ENCODE results near the gene NCOR1. TPM values are rescaled to one million over a fixed set of nuclear protein-coding genes. Genes with fewer than 3 reads are reported as not detected.
"Not testable (repeated sequence)": the region's sequence is repeated elsewhere in the genome, so short reads cannot be mapped to it uniquely, and the experiment has no call there.

NCOR1 gene
- polyA plus RNA-seq, 3 donors = 23.2 to 47.0 (median 37.9) TPM

GRCh38 chr17:16197276-16197675, 18.1 kb downstream of the NCOR1 start:
- Mint-ChIP-seq H3K4me3 (no peak overlapping the region), H3K4me1 (peaks cover 22% of the 10 kb centered on the region), H3K36me3 (peaks cover 33 to 43% of the 10 kb centered on the region in 2 donors), H3K27me3 (ENCODE audit: low read depth in 3 of 3) (peaks cover 0 to 2% (median 0%) of the 10 kb centered on the region in 3 donors), H3K9me3 (peaks cover 0 to 2% (median 0%) of the 10 kb centered on the region in 7 donors), H3K27ac (peak overlapping the region in 1 of 7 donors; percentile 67)
- H3K4me2 ChIP-seq (replicated peaks; ENCODE audit: extremely low read depth, low read length, poor library complexity, severe bottlenecking) = no peak overlapping the region
- H2AFZ ChIP-seq (ENCODE audit: insufficient read depth, low read depth, low read length, poor library complexity, severe bottlenecking) = no peak overlapping the region
- no peak overlapping the region for H3K4me3 ChIP-seq (replicated peaks in 1 of 3; ENCODE audit: low read depth in 2 of 3, low read length in 3 of 3)
- no peaks in the 10 kb centered on the region for H3K27me3 ChIP-seq (ENCODE audit: control insufficient read depth in 2 of 2, insufficient read depth in 2 of 2, low read length in 2 of 2)
- intact Hi-C loops (cut with micrococcal nuclease) = no loop called here
- peaks cover 73% of the 10 kb centered on the region for H4K20me1 ChIP-seq (ENCODE audit: insufficient read depth, low read length)
- no peak overlapping the region for H3K27ac ChIP-seq (ENCODE audit: low read depth in 1 of 2, low read length in 2 of 2)
- H3K79me2 ChIP-seq (ENCODE audit: insufficient read depth, low read length) = peaks cover 69% of the 10 kb centered on the region
- H3K9me3 ChIP-seq (replicated peaks in 1 of 2; ENCODE audit: control insufficient read depth in 1 of 2, insufficient read depth in 1 of 2, low read length in 2 of 2) = no peaks in the 10 kb centered on the region
- H3K9ac ChIP-seq (ENCODE audit: insufficient read depth, low read length, poor library complexity, severe bottlenecking) = no peak overlapping the region
- TF ChIP-seq CTCF (IDR thresholded peaks at IDR 0.05) = no peak
- H3K36me3 ChIP-seq (replicated peaks in 1 of 2; ENCODE audit: control insufficient read depth in 1 of 2, insufficient read depth in 2 of 2, low read length in 2 of 2) = peaks cover 25 to 30% of the 10 kb centered on the region in 2 donors
- WGBS (ENCODE audit: insufficient coverage) = no CpG with 5 or more reads among the region's 1 CpG
- peaks cover 14 to 21% of the 10 kb centered on the region in 2 donors for H3K4me1 ChIP-seq (ENCODE audit: control insufficient read depth in 1 of 2, insufficient read depth in 2 of 2, low read length in 2 of 2)
- DNase-seq = no peak

DNA sequence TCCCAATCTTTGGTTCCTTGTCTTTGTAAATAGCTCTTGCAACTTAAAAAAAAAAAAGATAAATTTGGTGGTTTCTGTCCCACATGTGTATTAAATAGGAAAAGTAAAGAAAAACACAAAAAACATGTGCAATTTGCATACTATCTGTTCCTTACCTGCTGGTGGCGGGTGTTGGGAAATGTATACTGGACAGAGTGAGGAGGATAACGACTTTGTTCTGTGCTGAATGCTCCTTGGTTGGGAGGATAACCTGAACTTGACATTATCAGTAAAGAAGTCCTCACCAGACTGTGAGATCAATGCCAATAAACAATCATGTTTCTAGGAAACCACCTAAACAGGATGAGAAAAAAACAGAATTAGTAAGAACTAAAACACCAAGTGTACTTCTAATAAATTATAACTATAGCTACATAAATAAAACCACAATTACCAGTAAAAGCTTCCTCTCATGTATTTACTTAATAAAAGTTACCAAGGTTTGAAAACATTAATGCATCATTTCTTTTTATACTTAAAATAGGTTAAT, 21.0 kb downstream of the NCOR1 start:
- H3K9me3 ChIP-seq (replicated peaks in 1 of 2; ENCODE audit: control insufficient read depth in 1 of 2, insufficient read depth in 1 of 2, low read length in 2 of 2); intact Hi-C loops (cut with micrococcal nuclease): not testable (repeated sequence)

More for the DNA sequence above, 21.0 kb downstream of the NCOR1 start:
- H3K4me1 ChIP-seq (ENCODE audit: control insufficient read depth in 1 of 2, insufficient read depth in 2 of 2, low read length in 2 of 2); H3K4me1 Mint-ChIP-seq; H3K4me3 ChIP-seq (replicated peaks in 1 of 3; ENCODE audit: low read depth in 2 of 3, low read length in 3 of 3); H2AFZ ChIP-seq (ENCODE audit: insufficient read depth, low read depth, low read length, poor library complexity, severe bottlenecking); H3K27me3 ChIP-seq (ENCODE audit: control insufficient read depth in 2 of 2, insufficient read depth in 2 of 2, low read length in 2 of 2); H3K4me2 ChIP-seq (replicated peaks; ENCODE audit: extremely low read depth, low read length, poor library complexity, severe bottlenecking); H3K27me3 Mint-ChIP-seq (ENCODE audit: low read depth in 3 of 3); H3K27ac ChIP-seq (ENCODE audit: low read depth in 1 of 2, low read length in 2 of 2); H3K9ac ChIP-seq (ENCODE audit: insufficient read depth, low read length, poor library complexity, severe bottlenecking); DNase-seq; H3K9me3 Mint-ChIP-seq; H3K4me3 Mint-ChIP-seq: not testable (repeated sequence)
- Histone ChIP-seq H3K36me3 (replicated peaks in 1 of 2; ENCODE audit: control insufficient read depth in 1 of 2, insufficient read depth in 2 of 2, low read length in 2 of 2) (peaks cover 50 to 59% of the 10 kb centered on the region in 2 donors), H4K20me1 (ENCODE audit: insufficient read depth, low read length) (peaks cover 74% of the 10 kb centered on the region), H3K79me2 (ENCODE audit: insufficient read depth, low read length) (peaks cover 71% of the 10 kb centered on the region)
- no CpG with 5 or more reads among the region's 2 CpGs for WGBS (ENCODE audit: insufficient coverage)
- peak overlapping the region in 1 of 7 donors; percentile 38 for H3K27ac Mint-ChIP-seq
- H3K36me3 Mint-ChIP-seq = peaks cover 55 to 67% of the 10 kb centered on the region in 2 donors

All from CD14-positive monocyte (primary cell).